ENCODE measurements around the gene VAMP8. TPM values are rescaled to one million over a fixed set of nuclear protein-coding genes. Genes with fewer than 3 reads are reported as not detected.

VAMP8 gene
- total RNA-seq, 4 donors from 2014 or later, result 23.3 to 48.7 (median 46.1) TPM

GRCh38 chr2:85631316-85631715 is 53.9 kb downstream of the VAMP8 start:
- DNase-seq (ENCODE audit: low spot score) (no peak), ATAC-seq (ENCODE audit: low FRiP score) (no peak)
- TF ChIP-seq, protein P1, sequence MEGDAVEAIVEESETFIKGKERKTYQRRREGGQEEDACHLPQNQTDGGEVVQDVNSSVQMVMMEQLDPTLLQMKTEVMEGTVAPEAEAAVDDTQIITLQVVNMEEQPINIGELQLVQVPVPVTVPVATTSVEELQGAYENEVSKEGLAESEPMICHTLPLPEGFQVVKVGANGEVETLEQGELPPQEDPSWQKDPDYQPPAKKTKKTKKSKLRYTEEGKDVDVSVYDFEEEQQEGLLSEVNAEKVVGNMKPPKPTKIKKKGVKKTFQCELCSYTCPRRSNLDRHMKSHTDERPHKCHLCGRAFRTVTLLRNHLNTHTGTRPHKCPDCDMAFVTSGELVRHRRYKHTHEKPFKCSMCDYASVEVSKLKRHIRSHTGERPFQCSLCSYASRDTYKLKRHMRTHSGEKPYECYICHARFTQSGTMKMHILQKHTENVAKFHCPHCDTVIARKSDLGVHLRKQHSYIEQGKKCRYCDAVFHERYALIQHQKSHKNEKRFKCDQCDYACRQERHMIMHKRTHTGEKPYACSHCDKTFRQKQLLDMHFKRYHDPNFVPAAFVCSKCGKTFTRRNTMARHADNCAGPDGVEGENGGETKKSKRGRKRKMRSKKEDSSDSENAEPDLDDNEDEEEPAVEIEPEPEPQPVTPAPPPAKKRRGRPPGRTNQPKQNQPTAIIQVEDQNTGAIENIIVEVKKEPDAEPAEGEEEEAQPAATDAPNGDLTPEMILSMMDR (IDR thresholded peaks at IDR 0.05), result no peak

Small RNA genes lying within 50 kb of the gene (small RNA-seq; reads per million reads assigned to genes)
- gene RN7SL126P, result not detected

Other genes starting within 250 kb of the VAMP8 start
- gene TGOLN2, start 249.6 kb upstream of the VAMP8 start, total RNA-seq, result 100 to 1,000 TPM; 112 to 151 (median 128) TPM
- 100 to 1,000 TPM; 153 to 436 (median 303) TPM for gene RETSAT, start 223.1 kb upstream of the VAMP8 start, total RNA-seq
- 10 to 100 TPM; 42.2 to 83.8 (median 67.9) TPM for gene ELMOD3, start 222.8 kb upstream of the VAMP8 start, total RNA-seq
- 100 to 1,000 TPM in 2 of 4 donors, 10 to 100 TPM in 2; 32.3 to 190 (median 99.5) TPM for gene CAPG, start 167.2 kb upstream of the VAMP8 start, total RNA-seq
- gene SH2D6, start 158.9 kb upstream of the VAMP8 start, total RNA-seq, result not detected
- 1,000 to 10,000 TPM in 1 of 4 donors, 100 to 1,000 TPM in 3; 223 to 1,046 (median 437) TPM for gene MAT2A, start 38.4 kb upstream of the VAMP8 start, total RNA-seq
- 10 to 100 TPM; 24.7 to 44.1 (median 39.8) TPM for gene GGCX, start 16.1 kb upstream of the VAMP8 start, total RNA-seq
- 100 to 1,000 TPM in 1 of 4 donors, 10 to 100 TPM in 3; 51.4 to 116 (median 85.0) TPM for gene VAMP5, start 6.8 kb downstream of the VAMP8 start, total RNA-seq
- 100 to 1,000 TPM in 3 of 4 donors, 10 to 100 TPM in 1; 94.7 to 216 (median 144) TPM for gene RNF181, start 18.2 kb downstream of the VAMP8 start, total RNA-seq
- 10 to 100 TPM; 20.1 to 38.7 (median 25.5) TPM for gene TMEM150A, start 25.1 kb downstream of the VAMP8 start, total RNA-seq
- 10 to 100 TPM in 3 of 4 donors, 1 to 10 TPM in 1; 7.9 to 19.5 (median 12.8) TPM for gene C2orf68, start 34.5 kb downstream of the VAMP8 start, total RNA-seq
- gene USP39, start 38.6 kb downstream of the VAMP8 start, total RNA-seq, result 10 to 100 TPM; 40.1 to 61.5 (median 49.0) TPM
- under 1 TPM in 1 of 4 donors, not detected in 3; 0.25 TPM for gene SFTPB, start 90.6 kb downstream of the VAMP8 start, total RNA-seq
- gene GNLY, start 116.8 kb downstream of the VAMP8 start, total RNA-seq, result 1 to 10 TPM; 1.0 to 5.5 (median 4.3) TPM
- 100 to 1,000 TPM in 1 of 4 donors, 10 to 100 TPM in 3; 17.1 to 210 (median 45.9) TPM for gene ATOH8, start 176.4 kb downstream of the VAMP8 start, total RNA-seq

Measured in omental fat pad (tissue), 4 donors.